Suppressor macrophage treated with lipopolysaccharide for 4 hours (primary cell): ENCODE measurements around the gene HPSE2.

Experiments used
- DNase-seq: peaks from one replicate; pipeline ENCODE4 v3.0.0-alpha.2; 2020

HPSE2 gene

DNA sequence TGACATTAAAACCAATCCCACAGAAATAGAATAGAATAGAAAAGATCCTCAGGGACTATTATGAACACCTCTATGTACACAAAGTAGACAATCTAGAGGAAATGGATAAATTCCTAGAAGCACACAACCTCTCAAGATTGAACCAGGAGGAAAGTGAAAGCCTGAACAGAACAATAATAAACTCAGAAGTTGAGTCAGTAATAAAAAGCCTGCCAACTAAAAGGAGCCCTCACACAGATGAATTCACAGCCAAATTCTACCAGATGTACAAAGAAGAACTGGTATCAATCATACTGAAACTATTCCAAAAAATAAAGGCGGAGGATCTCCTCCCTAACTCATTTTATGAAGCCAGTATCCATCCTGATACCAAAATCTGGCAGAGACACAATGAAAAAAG is 568.6 kb downstream of the HPSE2 start:
- DNase-seq, result no peak

DNA sequence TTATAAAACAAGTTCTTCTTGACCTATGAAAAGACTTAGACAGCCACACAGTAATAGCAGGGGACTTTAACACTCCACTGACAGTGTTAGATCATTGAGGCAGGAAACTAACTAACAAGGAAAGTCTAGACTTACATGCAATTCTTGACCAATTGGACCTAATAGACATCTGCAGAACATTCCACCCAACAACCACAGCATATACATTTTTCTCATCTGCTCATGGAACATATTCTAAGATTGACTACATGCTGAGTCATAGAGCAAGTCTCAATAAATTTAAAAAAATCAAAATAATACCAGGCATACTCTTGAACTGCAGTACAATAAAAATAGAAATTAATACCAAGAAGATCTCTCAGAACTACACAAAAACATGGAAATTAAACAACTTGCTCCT is 569.4 kb downstream of the HPSE2 start:
- no peak for DNase-seq

DNA sequence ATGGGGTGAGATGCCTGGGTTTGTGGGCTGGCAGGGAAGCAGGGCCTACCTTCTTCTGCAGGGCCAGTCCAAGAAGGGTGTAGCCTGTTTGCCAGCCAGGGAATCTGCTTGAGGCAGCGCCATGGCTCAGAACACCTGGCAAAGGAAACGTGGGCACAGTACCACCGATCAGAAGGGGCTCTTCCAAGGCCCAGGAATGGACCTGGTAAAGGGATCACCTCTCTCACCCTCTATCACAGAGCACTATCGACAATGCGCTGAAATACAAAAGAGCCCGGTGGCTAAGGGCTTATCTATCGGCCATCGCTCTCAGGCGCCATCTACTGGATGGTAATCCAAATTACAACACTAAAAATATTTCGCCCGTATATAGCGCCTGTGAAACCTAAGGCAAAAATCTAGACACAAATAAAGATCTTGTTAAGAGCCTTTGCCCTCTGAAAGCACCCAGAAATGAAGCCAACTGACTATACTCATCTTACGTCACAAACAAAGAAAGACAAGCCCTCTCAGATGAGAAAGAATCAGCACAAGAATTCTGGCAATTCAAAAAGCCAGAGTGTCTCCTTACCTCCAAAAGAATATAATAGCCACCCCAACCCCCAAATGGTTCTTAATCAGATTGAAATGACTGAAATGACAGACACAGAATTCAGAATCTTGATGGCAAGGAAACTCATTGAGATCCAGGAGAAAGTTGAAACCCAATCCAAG is 571.2 kb downstream of the HPSE2 start:
- peak; percentile 65 for DNase-seq

DNA sequence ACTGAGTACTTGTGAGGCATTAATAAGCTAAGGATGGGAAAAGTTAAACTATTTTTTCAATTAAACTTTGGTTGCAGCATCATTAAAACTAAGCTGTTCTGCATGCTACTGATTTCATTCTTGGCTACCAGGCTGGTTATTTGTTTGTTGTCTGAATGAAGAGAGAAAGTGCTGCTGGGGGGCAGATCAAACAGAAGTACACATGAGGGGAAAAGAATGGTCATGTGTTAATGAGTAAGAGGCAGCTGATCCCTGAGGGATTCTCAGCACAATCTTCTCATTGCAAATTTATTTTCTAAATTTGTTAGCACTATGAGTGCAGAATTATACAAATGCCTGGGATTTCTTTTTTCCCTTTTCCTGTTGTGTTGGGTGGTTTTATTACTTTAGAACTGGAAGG is 575.7 kb downstream of the HPSE2 start:
- DNase-seq, result peak; percentile 20

DNA sequence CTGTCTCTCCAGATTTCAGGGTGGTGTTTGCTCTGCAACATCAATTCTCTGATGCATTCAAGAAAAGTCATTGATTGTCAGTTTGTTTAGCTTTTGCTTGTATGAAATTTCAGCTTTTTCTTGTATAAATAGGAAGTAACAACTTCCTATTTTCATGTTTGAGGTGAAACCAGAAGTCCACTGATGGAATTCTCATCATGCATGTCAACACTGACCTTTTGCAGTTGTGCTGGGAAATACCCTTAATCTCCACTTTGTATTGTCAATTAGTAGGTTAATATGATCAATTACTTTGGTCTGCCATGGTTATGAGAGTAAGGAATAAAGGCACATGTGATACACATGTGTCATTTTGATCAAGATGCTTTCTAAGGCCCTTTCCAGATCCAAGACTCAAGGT is 580.2 kb downstream of the HPSE2 start:
- DNase-seq, result peak; percentile 58

DNA sequence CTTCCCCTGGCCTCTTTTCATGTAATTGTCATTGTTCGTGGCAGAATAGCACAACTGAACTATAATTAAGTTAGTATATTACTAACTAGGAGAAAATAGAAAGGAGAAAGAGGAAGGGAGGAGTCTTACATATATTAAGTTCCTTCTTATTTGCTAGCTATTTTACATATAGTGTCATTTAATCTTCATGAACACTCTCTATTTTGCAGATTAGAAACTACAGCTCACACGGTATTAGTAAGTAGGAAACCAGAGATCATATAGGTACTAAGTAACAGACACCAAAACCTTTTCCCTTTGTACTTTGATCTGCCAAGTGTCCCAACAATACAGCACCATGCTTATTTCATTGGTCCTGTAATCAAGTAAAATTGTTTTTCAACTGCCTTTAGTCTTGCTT is 586.5 kb downstream of the HPSE2 start:
- DNase-seq, result no peak

DNA sequence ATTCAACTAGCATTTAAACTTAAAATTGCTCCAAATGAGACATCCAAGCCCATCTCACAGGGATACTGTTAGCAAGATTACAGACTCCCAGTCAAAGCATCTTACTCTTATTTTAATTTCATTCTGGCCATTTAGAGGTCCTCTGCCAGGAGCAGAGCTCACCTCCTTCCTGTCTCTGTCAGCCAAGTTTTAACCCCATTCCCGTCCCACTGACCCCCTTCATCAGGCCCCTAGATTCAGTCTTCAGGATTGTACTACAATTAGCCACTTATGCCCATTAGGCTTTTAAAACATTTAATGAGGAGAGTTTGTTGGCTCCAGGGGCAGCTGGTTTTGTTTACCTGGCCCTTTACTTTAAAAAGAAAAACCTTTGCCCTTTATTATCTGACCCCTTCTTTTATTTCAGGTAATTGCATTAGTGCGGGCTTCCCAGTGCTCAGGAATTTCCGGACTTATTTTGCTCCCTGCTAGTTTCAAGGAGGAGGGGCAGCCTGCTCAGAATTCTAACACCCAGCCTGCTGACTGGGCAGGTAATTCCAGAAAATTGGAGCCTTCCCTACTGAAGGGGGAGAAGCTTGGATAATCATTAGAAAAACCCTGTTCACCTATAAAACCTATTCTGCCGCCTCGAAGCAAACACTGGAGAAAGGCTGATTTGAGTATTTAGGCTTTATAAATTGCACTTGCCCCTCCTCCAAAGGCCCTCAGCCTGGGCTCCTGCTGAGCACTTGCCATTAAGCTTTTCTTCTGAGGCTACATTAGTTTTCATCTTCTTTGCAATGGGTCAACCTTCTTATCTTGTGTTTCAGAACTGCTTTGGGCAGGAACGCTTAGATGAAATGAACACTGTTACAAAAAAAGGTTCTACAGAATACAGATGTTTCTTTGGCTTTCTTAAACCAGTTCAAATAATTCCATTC is 588.4 kb downstream of the HPSE2 start:
- no peak for DNase-seq

DNA sequence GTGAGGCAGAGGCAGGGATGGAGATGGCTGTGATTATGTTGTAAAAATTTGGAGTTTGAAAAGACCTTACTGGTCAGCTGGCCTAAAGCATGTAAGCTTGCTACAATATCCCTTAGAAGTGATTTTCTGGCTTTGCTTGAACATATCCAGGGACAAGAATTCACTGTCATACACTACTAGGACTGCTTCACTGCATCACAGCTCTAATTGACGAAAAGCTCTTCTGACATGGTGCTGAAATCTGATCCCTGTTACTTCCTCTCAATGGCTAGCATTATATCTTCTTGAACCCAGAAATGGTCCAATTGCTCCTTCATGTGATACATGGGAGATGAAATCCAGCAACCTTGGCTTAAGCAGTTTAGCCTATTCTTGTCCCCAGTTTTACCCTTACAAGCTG is 591.2 kb downstream of the HPSE2 start:
- DNase-seq, result no peak

DNA sequence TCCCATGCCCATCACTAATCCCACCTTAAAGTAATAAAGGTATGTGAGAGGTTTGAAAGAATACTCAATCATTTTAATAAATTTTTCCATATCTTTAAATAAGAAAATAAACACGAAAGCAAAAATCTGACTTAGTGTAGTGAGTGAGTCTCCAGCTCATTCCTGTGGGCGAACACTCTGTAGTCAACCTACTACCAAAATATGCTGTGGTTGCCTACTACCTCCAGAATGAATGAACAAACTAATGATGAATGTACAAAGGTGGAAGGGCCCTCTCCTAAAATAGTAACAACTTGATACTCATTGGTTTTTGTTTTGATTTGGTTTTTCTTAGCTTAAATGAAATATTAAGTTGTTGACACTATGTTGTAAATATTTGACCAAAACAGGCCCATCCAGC is 593.4 kb downstream of the HPSE2 start:
- DNase-seq, result no peak

DNA sequence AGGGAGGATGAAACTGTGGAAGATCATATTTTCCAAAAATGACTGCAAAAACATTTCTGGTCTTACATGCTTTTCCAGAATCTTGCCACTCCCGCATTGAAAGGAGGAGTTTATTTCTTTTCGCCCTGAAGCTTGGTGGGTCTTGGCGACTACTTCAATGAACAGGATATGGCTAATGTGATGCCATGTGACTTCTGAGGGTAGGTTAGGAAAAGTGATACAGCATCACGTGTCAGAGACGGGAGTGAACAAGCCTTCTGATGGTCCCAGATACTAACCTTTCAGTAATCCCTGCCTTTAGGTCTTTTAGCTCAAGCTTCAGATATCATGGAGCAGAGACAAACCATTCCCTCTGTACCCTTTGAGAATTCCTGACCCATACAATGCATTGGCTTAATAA is 596.7 kb downstream of the HPSE2 start:
- no peak for DNase-seq

DNA sequence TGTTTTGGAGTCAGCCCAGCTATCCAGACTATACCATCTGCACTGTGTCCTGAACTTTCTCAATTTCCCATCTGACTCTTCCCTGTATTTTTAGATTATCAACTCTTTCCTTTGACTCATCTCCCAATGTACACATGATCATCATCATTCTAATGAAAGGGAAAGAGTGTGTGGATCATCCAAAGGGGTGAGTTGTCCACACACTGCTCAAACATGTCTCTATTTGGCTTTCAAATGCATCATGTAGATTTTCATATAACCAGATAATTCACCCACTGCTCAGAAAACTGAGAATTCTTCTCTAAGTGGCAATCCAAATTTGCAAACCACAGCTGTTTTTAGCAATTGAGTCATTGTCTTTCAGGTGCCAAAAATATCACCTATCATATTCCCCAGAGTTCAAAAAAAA is 598.7 kb downstream of the HPSE2 start:
- DNase-seq, result peak; percentile 40

DNA sequence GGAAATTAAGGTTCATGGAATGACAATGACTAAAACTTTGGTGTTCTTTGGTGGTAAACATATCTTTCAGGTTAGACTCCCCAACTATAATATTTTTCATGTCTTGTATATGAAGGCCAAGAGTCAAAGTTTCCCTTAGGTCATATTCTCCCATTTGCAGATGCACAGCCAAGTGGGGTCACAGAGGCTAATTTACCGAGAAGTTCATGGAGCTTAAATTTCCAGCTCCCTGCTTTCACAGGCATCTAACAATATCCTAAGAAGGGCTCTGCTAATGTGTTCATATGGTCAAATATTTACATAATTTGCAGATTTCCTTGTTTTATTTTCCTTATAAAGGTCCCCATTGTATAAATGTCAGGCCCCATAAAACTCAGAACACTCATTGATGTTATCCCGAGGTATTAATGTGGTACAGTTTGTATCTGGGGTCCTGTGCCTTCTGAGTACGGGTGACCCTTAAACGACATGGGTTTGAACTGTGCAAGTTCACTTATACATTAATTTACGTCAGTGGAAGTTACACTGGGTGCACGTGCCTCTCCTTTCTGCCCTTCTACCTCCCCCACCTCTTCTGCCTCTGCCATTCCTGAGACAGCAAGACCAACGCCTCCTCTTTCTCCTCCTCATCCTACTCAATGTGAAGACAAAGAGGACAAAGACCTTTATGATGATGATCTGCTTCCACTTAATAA is 603.0 kb downstream of the HPSE2 start:
- DNase-seq, result no peak

DNA sequence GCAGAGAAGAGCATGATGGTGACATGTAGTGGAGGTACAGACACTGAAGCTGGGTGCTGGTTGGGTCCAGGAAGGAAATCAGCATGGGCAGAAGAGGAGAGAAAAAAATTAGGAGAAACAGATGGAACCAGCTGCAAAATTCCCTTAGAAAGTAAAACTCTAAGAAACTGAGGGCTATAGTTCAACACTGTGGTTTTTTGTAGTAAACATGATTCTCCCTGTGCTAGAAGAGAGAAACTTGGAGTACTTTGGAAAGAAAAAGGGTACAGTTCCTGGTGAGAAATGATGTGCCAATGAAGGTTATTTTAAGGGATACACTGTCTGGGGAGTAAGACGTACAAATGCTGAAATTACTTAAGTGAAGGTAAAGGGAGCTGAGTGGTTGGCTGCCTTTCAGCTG is 607.4 kb downstream of the HPSE2 start:
- DNase-seq, result no peak

DNA sequence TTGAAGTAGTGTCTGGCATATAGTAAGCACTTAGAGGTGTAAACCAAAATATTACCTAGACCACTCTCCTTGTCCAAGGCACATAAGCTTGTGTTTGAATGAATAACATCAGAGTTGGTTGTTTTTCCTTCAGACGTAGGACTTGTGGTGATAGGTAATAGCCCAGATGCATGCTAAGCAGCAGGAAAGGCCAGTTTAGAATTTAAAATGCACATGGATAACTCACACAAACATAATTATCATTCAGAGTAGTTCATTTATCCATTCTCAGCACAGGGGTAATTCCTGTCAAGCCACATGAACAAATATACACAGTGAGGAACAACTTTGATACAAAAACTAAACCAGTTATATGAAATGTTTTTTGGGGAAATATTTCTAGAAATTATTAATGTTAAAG is 607.9 kb downstream of the HPSE2 start:
- no peak for DNase-seq

DNA sequence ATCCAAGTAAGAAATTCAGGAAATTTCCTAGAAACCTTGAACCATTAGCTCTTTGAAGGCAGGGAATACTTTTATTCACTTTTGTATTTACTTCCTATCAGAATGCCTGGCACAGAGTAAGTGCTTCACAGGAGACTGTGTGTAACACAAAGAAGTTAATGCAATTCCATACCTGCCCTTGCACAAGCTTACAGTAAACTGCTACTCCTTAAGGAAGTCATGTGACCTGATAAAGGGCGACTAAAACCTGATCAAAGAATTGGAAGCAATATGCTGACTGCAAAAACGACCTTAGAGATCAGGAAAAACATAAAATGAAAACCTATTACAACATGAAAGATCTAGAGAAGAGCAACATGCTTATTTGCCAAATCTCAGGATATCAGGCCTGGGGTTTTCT is 610.7 kb downstream of the HPSE2 start:
- no peak for DNase-seq

DNA sequence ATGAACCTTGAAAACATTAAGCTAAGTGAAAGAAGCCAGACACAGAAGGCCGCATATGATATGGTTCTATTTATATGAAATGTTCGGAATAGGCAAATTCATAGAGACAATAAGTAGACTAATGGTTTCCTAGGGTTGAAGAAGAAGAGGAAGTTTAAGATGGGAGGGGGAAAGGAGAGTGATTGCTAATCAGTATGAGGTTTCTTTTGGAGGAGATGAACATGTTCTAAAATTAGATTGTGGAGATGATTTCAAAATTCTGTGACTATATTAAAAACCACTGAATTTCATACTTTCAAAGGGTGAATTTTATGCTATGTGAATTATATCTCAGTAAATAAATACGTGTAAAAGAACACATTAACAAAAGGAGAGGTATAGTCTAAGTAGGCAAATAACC is 612.5 kb downstream of the HPSE2 start:
- DNase-seq, result peak; percentile 59

DNA sequence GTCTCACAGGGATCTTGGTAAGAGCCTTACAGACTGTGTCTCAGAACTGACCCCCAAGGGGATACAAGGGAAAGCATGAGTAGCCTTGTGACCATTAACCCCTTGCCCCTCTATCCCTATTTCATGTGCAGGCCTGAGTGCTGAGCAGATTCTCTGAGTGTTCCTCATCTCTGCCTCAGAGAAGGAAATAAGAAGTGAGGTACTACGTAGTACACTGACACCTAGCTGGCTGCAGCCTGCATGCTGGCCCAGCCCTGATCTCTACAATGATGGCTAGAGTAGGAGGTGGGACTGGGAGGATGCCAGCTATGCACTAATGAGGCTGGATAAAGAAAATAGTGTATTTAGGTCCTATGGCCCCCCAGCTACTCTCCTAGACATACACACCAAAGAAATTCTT is 614.0 kb downstream of the HPSE2 start:
- no peak for DNase-seq

DNA sequence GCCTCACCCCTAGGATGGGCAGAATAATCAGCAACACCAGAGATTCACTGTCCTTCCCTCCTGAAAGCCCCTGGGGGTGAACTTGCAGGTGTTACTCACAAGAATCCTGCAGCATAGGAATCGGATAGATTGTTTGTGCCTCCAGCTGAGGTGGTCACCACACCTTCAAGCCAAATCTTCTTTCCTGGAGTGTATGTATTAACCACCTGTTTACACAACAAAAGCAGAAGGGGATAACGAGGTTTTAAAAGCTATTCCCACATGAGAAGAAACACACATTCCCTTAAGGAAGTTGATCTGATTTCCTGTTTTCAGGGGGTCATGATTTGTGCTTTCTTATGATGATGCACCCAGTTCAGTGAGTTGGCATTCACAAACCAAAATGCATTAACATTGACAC is 615.1 kb downstream of the HPSE2 start:
- DNase-seq, result no peak

DNA sequence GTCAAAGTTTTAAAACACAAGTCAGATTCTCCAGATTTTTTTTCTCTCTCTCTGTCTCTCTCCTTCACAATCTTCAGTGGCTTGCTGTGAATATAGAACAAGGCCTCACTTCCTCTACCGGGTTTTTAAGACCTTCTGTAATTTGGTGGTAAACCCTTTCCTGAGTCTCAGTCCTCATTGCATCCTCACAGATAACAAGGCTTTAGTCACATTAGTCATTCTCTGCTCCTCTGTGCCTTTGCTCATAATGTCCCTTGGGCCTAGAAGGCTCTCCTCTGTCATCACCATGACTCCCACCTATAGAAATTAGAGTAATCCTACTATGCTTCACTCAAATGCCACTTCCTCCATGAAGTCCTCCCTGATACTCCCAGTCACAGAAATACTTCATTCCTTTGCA is 616.2 kb downstream of the HPSE2 start:
- DNase-seq, result peak; percentile 43

DNA sequence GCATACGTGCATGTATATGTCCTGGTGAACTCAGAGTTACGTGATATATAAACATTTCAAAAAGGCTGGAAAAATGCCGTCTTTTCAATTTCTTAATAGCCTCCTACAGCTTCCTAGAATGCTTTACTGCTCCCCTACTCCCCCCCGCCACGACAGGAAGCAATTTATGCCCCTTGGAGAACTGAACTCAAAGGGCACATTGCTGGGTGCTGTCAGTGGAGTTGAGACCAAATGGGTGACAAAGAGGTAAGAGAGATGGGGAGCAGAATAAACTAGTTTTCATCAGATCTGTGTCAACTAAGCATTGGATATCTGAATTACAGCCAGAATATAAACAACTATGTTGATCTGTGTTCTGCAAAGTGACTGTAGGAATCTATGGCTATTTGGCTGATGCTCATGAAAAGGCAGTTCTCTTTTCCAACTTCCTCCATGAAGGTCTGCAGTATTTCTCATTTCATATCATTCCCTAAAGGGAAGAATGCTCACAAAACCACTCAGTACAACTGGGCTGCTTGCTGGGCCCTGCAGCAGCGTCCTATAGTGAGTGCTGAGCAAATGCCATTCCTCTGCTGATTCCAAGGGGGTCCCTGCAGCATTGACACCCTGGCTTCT is 617.6 kb downstream of the HPSE2 start:
- no peak for DNase-seq

DNA sequence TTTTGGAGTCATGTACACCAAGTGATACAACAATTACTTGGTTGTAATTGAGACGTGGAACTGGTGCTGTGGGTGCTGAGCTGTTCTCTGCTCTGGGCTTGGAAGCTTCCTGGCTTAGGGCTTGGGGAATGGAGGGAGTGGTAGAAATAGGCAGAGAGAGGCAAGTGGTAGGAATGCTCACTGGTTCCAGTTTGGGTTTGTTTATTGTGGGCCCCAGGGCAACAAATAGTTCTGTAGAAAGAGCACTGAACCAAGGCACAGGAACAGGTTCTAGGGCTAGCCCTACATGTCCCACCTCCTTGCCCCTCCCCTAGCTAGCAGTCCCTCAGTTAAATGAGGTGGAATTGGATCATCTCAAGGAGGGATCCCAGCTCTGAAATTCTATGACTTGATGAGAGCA is 622.2 kb downstream of the HPSE2 start:
- no peak for DNase-seq

DNA sequence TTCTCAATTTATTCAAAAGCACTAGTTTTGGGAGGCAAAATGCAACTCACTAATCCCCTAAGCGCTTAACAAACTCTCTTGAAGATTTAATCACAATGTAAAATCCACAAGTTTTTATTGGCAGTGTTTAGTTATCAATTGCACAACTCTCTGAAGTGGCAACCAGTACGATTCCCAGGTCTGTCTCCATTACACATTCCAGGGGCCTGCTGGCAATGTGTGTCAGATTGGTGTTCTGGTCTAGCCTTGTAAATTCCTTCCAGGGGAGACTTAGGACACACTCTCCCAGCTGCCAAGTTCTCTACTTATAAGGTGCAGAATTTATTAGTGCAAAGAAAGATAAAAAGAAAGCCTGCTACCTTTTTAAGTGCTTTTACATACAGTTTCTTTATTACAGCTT is 624.2 kb downstream of the HPSE2 start:
- DNase-seq, result no peak

DNA sequence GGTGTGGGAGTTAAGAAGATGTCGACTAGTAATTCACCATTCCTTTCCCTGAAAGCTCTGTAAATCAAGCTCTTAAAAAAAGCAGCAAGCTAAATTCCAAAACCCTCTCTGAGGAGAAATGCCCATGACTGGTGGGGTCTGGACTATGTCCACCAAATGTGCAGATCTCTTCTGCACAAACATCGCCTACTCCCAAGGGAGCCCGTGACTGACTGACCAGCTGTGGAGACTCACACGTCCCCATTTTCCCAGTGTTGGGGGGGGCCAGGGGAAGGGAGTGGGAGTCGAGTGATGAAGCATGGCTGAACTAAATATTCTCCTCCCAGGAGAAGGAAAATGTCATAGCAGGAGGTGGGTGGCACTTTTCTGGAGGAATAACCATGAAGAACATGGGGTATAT is 624.8 kb downstream of the HPSE2 start:
- no peak for DNase-seq
